Activated T-helper 1 cell treated with anti-CD3 and anti-CD28 coated beads, Interleukin-2, amount 50 U/mL, for 16 hours (primary cell): ENCODE results near the gene UNC5A.

Experiments
- DNase-seq, 2 donors: peaks; one replicate each; pipeline ENCODE4 v3.0.0-alpha.2; 2020; ENCODE audit warnings: low read depth in 1 of 2, low spot score in 1 of 2

The UNC5A gene

DNA sequence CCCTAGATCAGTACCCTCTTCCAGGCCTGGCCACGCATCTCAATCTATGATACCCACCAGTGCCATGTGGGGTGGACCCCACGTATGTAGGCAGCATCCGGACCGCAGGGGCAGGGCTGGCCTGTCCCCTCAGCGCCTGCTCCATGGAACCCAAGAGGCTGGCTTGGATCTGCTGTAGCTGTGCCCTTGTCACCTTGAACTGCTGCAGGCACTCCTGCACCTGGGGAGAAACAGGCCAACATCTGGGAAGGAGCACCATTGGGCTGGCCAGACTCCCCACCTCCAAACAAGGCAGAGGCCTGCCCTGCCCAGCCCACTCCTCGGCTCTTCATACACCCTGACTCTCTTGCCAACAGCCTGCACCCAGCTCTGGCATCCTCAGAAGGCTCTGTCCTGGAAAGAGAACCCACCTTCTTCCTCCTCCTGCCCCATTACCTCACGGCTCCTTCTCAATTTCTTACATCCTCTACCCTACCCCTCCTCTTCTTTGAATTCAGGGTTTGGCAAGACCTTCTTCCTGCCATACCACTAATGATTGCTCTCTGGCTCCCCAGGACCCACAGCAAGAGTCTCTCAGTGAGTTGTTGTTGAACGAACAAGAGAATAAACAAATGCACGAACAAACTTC, 81.1 kb downstream of the UNC5A start:
- DNase-seq: no peak

DNA sequence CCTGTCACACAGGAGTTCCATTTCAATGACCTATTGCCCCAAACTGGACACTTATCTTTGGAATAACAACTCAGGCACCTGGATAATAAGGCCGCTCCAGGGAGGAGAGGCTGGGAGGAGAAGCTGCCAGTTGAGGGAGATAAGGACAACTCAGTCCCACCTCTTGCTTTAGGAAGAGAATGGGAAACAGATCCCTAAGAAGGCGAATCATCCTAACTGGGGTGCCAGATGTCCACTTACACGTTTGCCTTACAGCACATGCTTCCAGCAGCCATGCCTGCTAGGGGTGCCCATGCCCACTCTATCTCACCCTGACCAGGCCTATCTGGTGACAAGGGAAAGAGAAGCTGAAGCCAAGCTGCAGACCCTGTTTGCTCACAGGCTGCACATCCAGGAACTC, 82.3 kb downstream of the UNC5A start:
- no peak for DNase-seq

DNA sequence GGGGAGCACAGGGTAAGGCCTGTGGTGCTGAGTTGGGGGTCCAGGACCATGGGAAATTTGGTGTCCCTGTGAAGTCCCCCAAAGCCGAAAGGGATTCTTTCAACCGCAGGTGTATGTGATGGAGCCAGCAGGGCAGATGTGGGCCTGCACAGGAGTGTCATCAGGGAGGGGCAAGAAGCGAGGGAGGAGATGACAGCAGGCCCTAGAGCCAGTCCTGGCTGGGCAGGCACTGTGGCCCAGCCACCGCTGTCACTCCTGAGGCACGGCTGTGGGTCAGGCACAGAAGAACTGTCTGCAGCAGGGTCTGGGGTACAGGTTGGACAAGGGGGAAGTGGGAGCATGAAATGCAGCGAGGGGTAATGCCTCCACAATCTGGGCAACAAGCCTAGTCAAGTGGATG, 83.9 kb downstream of the UNC5A start:
- DNase-seq: no peak

DNA sequence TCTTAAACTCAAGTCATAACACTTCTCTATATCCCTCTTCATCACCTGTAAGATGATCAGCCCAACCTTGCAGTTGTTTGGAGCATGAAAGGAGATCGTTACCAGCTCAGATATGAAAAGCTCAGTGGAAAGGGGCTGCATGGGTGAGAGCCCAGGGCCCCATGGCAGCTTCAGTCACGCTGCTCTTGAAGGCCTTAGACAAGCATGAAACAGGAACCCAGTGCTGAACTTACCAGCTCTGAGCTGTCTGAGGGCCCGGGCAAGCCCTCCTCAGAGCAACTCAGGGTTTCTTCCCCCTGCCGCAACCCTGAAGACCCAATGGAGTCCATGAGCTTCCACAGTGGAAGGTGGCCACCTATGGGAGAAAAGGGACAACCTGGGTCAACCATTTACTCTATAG, 85.5 kb downstream of the UNC5A start:
- DNase-seq: no peak

- no peak for DNase-seq
These were observed 86.9 kb downstream of the UNC5A start for GRCh38 chr5:176897263-176897662.

DNA sequence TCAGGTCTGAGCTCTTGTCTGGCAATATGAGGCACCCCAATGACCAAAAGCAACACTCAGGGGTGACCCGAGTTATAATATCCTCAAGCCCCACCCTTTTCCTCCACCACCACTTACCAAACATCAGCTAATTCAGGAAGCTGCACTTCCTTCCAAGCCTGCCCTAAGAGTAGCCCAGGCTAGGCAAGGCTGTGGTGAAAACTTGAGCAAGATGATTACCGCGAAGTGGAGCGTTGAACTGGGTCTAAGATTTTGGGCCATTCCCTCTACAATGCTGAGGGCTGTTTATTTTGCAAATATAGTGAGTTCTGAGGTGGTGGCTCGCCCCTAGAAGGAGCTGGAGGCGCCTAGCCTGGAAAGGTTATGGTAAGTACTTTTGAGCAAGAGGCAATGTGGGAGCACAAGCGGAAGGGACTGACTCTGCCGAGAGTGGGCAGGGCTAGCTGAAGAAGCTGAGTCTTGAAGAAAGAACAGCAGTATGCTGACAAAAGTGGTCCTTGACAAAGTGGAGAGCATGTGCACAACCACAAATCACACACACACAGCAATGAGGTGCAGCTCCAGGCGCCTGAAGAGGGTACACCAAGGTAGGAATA, 89.0 kb downstream of the UNC5A start, which contains the start of gene HK3:
Gene HK3 (minus strand): TSS at position 51 of the 596 bp plus-strand sequence. CDS start 3,187 bp downstream, outside the sequence.
- no peak for DNase-seq

GRCh38 chr5:176899946-176900779, 89.8 kb downstream of the UNC5A start:
- DNase-seq: no peak

- DNase-seq: no peak
These were observed 90.4 kb downstream of the UNC5A start for GRCh38 chr5:176900780-176901204.

GRCh38 chr5:176901260-176902101, 91.1 kb downstream of the UNC5A start:
- DNase-seq: no peak

- DNase-seq: no peak
These were observed 91.9 kb downstream of the UNC5A start for GRCh38 chr5:176902102-176902814.

DNA sequence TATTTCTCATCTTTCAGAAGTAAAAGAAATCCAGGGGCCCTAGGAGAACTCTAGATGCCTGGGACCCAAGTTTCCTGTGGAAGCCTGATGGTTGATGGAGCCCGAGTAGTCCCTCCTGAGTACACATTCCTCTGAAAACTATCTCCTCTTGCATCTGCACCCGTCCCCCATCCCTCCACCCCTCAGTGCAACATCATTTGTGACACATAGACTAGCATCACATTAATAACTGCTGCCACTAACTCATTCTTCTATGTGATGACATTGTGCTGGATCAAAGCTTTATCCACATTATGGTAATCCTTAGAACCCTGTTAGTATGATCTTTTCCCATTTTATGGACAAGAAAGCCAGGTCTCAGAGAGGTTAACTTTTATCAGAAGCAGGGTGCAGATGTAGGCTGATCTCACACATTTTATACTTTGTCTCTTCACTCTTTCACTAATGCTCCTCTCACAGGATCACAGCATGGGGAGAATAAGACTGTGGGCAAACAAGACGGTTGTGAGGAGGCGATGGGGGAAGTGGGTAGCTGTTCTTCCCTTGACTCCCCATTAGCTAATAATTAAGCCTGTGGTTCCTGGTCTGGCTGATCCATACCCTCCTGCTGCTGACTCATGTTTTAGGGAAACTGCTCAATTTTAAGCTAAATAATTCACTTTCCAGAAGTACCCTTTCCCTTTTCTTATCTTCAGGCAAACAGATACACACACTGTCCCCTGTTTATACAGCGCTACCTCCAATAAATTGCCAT, 92.7 kb downstream of the UNC5A start:
- no peak for DNase-seq

- DNase-seq: no peak
These were observed 93.9 kb downstream of the UNC5A start for GRCh38 chr5:176904276-176904675.

GRCh38 chr5:176906126-176906525, 95.8 kb downstream of the UNC5A start:
- DNase-seq: no peak

- DNase-seq: no peak
These were observed 96.4 kb downstream of the UNC5A start for GRCh38 chr5:176906796-176907195.

DNA sequence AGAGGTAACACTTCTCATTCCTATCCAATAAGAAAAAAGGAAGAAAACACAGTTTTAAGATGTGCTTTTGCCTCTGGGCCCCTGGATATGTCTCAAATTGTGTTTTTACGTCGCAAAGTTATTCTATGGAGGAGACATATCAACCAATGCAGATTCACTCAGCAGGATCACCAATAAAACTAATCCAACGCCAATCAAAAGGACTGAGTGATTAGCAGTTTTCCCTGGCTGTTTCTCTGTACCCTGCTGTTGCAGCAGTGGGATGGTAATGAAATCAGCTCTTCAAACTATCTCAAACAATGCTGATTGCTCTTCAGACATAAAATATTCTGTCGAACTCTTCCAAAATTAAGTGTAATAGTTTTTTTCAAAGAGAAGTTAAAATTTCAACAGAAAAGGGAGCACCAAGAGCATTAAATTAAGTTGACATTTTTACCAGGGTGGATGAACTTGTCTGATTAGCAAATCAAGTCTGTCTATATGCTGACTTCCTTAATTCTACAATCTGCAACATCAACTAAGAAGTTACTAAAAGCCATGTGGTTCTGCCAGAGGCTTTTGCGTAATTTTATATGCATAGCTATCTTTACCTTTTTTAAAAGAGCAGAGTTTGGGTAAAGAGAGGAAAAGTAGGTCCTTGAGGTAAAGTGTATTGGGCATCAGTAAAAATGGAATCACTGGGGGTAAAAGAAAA, 98.5 kb downstream of the UNC5A start:
- DNase-seq: no peak

DNA sequence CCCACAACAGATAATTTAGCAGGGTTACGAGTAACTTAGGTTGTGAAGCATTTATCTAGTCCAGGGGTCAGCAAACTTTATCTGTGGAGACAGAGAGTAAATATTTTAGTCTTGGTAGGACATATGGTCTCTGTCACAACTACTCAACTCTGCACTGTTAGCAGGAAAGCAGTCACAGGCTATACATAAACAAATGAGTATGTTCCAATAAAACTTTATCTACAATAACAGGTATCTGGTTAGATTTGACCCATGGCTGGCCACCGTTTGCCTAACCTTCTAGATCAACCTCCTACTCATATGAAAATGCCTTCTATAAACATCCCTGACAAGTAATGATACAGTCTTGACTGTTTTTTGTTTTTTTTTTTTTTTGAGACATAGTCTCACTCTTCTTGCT, 101.8 kb downstream of the UNC5A start:
- no peak for DNase-seq

- DNase-seq: no peak
These were observed 105.5 kb downstream of the UNC5A start for GRCh38 chr5:176915906-176916305.

- no peak for DNase-seq
These were observed 106.0 kb downstream of the UNC5A start for GRCh38 chr5:176916337-176916736.

- DNase-seq: no peak
These were observed 108.3 kb downstream of the UNC5A start for GRCh38 chr5:176918613-176919012.
